KMS-11 (cell line): ENCODE measurements around the gene LDLRAD3.

Experiments used
- H2AFZ ChIP-seq: fragments of 200-600 bp; sonication (generic); 2 replicates; pipeline ENCODE4 v1.6.1; 2016; ENCODE audit warnings: antibody characterized with exemption, mixed run types, low read depth
- H3K27ac ChIP-seq: fragments of 200-600 bp; sonication (generic); 2 replicates; pipeline ENCODE4 v1.6.1; 2016; ENCODE audit warnings: mild to moderate bottlenecking, mixed run types
- H3K27me3 ChIP-seq: fragments of 200-600 bp; sonication (generic); 2 replicates; pipeline ENCODE4 v1.6.1; 2017; ENCODE audit warnings: mild to moderate bottlenecking, low read depth, mixed run types, moderate library complexity; ENCODE audit not compliant: insufficient read depth
- H3K36me3 ChIP-seq: fragments of 200-600 bp; sonication (generic); 2 replicates; pipeline ENCODE4 v1.6.1; 2017; ENCODE audit warnings: mild to moderate bottlenecking, mixed run types; ENCODE audit not compliant: insufficient read depth
- H3K4me1 ChIP-seq: fragments of 200-600 bp; sonication (generic); 2 replicates; pipeline ENCODE4 v1.6.1; 2016; ENCODE audit warnings: mild to moderate bottlenecking, low read depth, mixed run types; ENCODE audit not compliant: poor library complexity, severe bottlenecking
- H3K4me2 ChIP-seq: fragments of 200-600 bp; sonication (generic); 2 replicates; pipeline ENCODE4 v1.7.0; 2016; ENCODE audit warnings: mild to moderate bottlenecking, mixed run types
- H3K4me3 ChIP-seq: fragments of 200-600 bp; sonication (generic); IDR thresholded peaks from 2 replicates; pipeline ENCODE4 v1.6.1; 2017; ENCODE audit warnings: low read depth, low read length, mixed read lengths; ENCODE audit not compliant: insufficient read depth
- H3K79me2 ChIP-seq: fragments of 200-600 bp; sonication (generic); 2 replicates; pipeline ENCODE4 v1.6.1; 2016; ENCODE audit warnings: low read depth, mixed run types; ENCODE audit not compliant: insufficient read depth
- H3K9ac ChIP-seq: fragments of 200-600 bp; sonication (generic); 2 replicates; pipeline ENCODE4 v1.6.1; 2016; ENCODE audit warnings: mild to moderate bottlenecking, mixed run types
- H4K20me1 ChIP-seq: fragments of 200-600 bp; sonication (generic); 2 replicates; pipeline ENCODE4 v1.6.1; 2016; ENCODE audit warnings: mild to moderate bottlenecking, mixed run types; ENCODE audit not compliant: insufficient read depth
- CTCF ChIP-seq: fragments of 200-600 bp; sonication (generic); conservative IDR thresholded peaks from 2 replicates; pipeline ENCODE4 v1.6.1; 2017; ENCODE audit warnings: low read depth, mild to moderate bottlenecking, antibody characterized with exemption, low read length, moderate library complexity, mixed read lengths

Gene LDLRAD3

GRCh38 chr11:36224209-36224882, 280.5 kb downstream of the LDLRAD3 start:
- H2AFZ ChIP-seq: no peak overlapping the region
- no peak for TF ChIP-seq CTCF

GRCh38 chr11:36227044-36227443, 283.2 kb downstream of the LDLRAD3 start:
- Histone ChIP-seq H3K4me3 (no peak overlapping the region), H3K27ac (no peak overlapping the region), H3K79me2 (no peaks in the 10 kb centered on the region), H3K4me1 (no peaks in the 10 kb centered on the region), H2AFZ (no peak overlapping the region), H3K36me3 (no peaks in the 10 kb centered on the region), H3K4me2 (no peak overlapping the region), H3K27me3 (no peaks in the 10 kb centered on the region), H3K9ac (no peak overlapping the region), H4K20me1 (no peaks in the 10 kb centered on the region)
- TF ChIP-seq CTCF: no peak

More at GRCh38 chr11:36224209-36224882, 280.5 kb downstream of the LDLRAD3 start:
- Histone ChIP-seq H4K20me1 (no peaks in the 10 kb centered on the region), H3K36me3 (no peaks in the 10 kb centered on the region), H3K27ac (no peak overlapping the region), H3K4me1 (no peaks in the 10 kb centered on the region), H3K79me2 (no peaks in the 10 kb centered on the region), H3K9ac (no peak overlapping the region), H3K27me3 (no peaks in the 10 kb centered on the region), H3K4me3 (no peak overlapping the region), H3K4me2 (no peak overlapping the region)

GRCh38 chr11:36228689-36229088, 284.8 kb downstream of the LDLRAD3 start:
- Histone ChIP-seq H3K27ac (no peak overlapping the region), H3K4me1 (no peaks in the 10 kb centered on the region), H3K4me3 (no peak overlapping the region), H3K27me3 (no peaks in the 10 kb centered on the region), H3K9ac (no peak overlapping the region), H4K20me1 (no peaks in the 10 kb centered on the region), H3K36me3 (no peaks in the 10 kb centered on the region), H2AFZ (no peak overlapping the region), H3K4me2 (no peak overlapping the region), H3K79me2 (no peaks in the 10 kb centered on the region)
- TF ChIP-seq CTCF: no peak

GRCh38 chr11:36229091-36229705, 285.3 kb downstream of the LDLRAD3 start:
- Histone ChIP-seq H3K9ac (no peak overlapping the region), H3K4me3 (no peak overlapping the region), H3K79me2 (no peaks in the 10 kb centered on the region), H3K4me2 (no peak overlapping the region), H2AFZ (no peak overlapping the region), H3K27ac (no peak overlapping the region), H3K27me3 (no peaks in the 10 kb centered on the region), H4K20me1 (no peaks in the 10 kb centered on the region), H3K36me3 (no peaks in the 10 kb centered on the region), H3K4me1 (no peaks in the 10 kb centered on the region)
- TF ChIP-seq CTCF: no peak
